Measurements from ENCODE around the gene LRP4.

Gene LRP4

DNA sequence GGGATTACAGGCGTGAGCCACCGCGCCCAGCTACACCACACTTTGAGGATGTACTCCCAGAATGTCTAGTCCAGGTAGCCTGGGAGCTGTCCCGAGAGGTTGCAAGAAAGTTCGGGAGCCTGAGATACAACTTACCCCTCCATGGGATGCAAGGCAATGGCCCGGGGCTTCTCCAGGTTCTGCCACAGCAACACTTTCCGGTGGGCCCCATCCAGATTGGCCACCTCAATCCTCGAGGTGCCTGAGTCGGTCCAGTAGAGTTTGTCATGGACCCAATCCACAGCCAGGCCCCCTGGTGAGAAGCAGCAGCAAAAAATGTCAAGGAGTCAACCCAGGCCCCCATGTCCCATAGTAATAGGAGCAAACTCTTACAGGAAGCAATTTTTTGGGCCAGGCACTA is 25.5 kb downstream of the LRP4 start:
- DNase-seq = no peak

DNA sequence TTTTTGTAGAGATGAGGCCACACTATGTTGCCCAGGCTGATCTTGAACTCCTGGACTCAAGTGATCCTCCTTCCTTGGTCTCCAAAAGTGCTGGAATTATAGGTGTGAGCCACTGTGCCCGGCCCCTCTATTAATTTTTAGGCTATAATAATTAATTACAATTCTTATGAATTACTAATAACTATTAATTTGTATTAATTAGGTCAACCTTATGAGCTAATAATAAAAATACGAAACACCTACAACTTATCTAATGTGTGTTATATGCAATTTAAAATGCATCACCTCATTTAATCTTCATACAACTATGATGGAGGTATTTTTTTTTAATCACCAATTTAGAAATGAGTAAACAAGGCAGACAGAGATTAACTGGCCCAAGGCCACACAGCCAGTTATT is 26.2 kb downstream of the LRP4 start:
- no peak for DNase-seq

DNA sequence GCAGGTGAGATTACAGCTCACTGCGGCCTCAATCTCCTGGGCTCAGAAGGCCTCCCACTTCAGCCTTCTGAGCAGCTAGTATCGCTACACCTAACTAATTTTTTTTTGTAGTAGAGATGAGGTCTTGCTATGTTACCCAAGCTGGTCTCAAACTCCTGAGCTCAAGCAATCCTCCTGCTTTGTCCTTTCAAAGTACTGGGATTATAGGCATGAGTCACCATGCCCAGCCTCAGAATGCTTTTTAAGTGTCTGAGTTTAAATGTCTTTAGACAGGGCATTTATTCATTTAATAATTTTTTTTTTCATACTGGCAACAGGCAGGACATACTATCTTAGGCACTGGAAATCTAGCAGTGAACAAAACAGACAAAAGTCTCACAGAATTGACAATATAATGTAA is 27.7 kb downstream of the LRP4 start:
- no peak for DNase-seq

DNA sequence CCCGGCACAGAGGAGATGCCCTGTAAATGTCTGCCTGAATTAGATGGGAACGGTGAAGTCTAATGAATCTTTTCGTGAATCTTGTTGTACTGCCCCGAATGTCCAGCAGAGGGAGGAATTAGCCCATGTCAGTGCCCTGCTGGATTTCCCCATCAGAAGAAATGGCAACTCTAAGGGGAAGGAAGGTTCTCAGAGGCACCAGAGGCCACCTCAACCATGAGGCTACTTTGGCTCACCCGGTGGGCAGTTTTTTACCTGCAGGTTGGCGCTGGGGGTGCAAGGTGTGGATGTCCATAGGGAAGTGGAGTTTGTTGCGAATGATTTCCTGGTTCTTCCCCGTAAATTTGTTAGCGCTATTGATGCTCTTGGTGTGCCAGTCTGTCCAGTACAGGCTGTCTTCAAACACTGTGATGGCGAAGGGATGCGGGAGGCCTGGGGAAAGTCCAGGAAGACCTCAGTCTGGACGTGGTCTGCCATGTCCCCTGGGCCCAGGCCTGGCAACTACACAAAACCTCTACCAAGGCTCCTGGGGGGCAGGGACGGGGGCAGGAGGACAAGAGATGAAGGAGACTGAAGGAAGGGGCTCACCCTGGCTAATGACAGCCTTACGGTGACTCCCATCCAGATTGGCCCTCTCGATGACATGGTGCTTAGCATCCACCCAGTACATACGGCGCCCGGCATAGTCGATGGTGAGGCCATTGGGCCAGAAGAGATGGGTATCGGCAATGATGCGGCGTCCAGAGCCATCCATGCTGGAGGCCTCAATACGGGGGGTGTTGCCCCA is 28.5 kb downstream of the LRP4 start:
- peak; percentile 77 to 82 for DNase-seq

DNA sequence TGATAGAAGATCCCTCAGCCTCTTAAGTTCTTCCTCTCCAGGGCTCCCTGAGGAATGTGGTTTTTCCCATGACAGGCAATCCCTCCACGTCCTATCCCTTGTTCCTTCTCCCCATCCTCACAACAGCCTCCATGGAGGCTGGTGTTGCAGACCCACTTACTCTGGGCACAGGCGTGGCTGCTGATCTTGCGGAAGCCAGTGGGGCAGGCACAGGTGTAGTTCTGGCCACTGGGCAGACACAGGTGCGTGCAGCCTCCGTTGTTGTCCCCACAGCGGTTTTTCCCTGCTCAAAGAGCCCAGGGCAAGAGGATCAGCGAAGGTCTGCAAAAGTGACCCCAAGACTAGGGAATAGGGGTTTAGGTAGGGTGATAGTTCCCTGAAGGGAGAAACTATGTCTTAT is 29.1 kb downstream of the LRP4 start:
- no peak for DNase-seq

DNA sequence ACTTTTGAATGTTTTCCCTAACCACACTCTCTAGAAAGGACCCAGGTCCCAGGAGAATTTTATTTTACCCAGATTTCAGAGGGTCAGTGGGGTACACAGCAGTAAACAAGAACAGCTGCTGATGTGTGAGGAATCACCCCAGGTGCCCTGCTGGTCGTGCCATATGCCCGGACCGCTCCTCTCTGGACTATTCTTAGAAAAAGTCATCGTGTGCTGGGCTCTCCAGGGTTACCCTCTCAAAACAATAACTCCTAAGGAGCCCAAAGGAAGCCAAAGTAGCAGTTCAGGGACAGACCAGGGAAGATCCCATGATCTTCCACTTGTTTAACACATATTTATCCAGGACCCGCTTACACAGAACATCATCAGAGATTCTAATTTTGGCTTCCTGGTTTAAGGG is 29.7 kb downstream of the LRP4 start:
- no peak for DNase-seq

DNA sequence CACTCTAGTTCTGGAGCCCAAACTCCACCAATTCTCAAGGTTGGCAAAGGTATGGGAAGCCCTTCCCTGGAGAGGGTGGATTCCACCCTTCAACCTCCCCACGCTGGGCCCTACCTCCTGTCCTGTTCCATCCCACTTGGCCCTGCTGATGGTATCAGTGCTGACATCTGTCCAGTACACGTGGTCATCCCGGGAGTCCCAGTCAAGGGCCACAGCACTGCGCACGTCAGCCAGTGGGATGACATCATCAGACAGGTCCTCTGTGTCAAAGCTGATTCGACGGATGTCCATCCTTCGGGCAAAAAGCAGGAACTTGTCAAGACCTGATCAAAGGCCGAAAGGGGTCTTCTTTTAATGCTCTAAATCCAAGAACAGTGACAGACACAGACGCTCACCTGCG is 32.1 kb downstream of the LRP4 start:
- no peak for DNase-seq

DNA sequence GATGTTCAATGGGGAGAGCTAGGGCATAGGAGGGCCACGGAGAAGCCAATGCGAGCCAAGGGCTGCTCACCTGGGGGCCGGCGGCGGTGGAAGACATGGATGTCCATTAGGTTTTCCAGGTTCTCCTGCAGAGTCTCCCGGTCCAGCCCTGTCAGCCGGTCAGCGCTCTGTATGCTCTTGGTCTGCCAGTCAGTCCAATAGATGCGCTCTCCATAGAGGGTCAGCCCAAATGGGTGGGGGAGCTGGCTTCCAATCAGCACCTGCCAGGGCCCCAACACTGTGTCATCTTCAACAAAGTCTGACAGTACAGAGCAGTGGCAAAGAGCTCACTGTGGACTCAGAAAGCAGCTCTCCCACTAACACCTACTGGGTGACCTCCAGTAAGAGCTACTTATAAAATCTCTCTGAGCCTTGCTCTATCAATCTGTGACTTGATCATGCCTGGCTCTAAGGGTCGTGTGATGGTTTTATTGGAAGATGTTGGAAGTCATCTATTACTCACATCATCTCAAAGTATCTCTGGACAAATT is 39.2 kb downstream of the LRP4 start:
- no peak for DNase-seq

DNA sequence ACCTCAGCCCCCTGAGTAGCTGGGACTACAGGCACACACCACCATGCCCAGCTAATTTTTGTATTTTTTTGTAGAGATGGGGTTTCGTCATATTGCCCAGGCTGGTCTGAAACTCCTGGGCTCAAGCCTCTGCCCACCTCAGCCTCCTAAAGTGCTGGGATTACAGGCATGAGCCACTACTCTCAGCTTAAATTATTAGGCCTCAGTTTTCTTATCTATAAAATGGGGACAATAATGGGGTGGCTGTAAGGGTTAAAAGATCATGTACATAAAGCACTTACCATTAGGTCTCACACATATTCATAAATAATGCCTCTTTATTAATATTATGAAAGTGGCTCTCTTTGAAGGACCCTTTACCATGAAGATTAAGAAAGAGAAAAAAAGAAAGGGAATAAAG is 40.8 kb downstream of the LRP4 start:
- no peak for DNase-seq

DNA sequence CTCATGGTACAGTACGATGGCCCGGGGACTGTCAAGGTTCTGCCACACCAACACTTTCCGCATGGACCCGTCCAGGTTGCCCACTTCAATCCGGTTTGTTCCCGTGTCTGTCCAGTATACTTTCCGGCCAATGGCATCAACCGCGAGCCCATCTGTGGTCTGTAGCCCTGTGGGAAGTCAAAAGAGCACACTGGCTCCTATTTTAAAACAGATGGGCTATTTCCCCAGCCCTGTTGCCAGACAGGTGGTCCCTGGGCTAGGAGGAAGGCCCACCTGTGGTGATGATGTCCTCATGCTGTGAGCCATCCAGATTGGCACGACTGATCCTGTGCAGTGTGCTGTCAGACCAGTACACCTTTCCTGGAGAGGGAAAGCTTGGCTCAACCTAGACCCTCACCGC is 41.9 kb downstream of the LRP4 start:
- DNase-seq = peak in 1 of 2 experiments; percentile 12

DNA sequence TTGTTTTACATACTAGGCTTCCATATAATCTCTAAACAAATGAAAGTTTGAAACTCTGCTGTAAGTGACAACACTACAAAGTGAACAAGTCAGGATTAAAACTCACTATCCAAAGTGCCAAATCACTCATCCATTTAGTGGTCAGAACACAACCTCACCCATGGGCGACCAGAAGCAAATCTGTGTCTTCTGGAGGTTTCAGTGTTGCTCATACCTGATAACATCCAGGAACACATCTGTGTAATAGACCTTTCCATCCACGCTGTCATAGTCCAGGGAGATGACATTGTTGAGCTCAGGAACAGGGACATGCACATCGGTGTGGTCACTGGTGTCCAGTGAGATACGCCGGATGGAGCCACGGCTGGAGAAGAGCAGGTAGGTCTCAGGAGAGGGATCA is 43.8 kb downstream of the LRP4 start:
- no peak for DNase-seq

DNA sequence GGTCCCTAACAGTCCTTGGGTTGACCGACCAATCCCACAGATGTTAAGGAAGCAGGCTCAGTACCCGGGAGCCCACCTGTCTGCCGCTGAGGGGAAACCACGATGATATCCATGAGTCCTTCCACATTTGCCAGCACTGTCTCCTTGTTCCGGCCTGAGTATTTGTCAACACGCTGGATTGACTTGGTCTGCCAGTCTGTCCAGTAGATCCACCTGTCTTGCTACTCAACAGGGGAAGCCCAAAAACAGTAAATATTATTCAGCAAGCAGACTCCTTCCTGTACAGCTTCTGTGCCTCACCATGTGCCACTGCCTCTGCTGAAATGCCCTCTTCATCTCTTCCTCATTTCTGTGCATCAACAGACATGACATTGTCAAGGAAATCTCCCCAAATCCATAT is 49.4 kb downstream of the LRP4 start:
- no peak for DNase-seq

DNA sequence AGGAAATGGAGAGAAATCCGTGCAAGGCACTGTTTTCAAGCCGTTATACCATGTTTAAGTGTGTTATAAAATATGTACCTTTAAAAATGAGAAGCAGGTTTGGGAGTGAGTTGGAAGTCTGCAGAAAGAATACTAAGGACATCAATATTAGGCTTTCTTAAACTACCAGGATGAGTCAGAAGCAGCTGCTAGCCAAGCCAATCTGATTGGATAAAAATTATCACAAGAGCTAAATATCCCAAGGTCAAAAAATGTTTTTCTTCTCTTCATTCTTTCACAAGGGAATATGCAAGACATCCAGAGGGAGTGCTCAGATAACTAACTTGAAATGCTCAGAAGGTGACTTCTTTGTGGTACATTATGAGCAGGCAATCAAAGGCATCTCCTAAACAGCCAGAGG is 53.0 kb downstream of the LRP4 start:
- no peak for DNase-seq

DNA sequence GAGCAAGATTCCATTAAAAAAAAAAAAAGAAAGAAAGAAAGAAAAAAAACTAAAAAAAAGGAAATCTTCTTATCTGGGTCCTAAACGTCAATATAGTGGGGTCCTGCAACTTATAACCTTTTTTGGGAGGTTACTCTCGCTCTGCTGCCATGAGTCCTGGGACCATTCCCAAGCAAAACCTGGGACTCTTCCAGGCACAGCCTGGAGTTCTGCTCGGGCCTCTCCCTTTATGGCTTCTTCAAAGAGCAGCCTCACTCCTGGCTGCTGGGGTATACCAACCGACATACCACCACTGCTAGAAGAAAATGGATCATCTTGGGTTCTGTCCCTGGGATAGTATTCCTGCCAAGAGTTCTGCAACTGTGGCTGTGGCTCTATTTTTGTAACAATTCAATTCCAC is 58.1 kb downstream of the LRP4 start:
- DNase-seq = no peak

DNA sequence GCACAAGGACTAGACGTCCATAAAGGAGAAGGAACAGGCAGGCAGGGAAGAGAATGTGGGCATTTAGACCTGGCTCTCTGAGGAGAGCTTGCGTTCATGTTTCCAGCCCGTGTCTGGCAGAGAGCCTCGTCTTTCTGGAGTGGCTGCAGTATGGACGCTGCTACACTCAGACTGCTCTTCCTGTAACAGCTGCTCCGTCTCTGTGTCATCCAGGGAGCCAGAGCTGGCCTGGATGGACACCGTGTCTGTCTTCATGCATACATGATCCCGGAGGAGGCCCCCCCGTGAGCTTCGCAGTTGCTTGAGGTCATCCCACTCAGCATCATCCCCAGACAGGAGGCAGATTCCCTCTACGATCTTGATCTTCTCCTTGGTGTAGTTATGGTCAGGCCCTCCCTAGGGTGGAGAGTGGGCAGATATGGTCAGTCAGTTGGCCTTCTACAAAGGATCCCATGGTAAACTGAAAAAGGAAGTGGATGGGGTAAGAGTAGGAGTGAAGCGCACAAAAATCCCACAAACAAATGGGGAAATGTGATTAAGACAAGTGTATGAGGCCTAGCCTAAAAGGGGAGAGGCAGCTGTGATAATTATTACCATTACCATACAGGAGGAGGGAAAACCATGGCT is 59.3 kb downstream of the LRP4 start:
- DNase-seq = no peak

DNA sequence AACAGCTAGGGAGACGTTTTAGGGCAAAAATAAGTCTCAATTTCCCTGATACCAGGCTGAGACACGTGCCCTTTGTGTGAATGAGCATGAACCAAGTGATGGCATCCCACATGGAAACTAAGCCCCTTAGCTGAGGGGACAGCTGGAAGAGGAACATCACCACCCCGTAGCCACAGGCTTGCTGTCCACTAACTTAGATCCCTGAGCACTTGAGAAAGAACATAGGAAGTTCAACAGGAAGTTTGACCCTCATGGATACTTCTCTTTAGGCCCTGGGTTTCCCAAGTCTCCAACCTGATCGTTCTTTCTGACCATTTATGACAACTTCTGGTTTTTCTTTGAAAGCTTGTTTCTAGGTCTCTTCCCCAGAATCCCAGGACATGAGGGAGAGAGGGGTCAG is 60.7 kb downstream of the LRP4 start:
- no peak for DNase-seq

DNA sequence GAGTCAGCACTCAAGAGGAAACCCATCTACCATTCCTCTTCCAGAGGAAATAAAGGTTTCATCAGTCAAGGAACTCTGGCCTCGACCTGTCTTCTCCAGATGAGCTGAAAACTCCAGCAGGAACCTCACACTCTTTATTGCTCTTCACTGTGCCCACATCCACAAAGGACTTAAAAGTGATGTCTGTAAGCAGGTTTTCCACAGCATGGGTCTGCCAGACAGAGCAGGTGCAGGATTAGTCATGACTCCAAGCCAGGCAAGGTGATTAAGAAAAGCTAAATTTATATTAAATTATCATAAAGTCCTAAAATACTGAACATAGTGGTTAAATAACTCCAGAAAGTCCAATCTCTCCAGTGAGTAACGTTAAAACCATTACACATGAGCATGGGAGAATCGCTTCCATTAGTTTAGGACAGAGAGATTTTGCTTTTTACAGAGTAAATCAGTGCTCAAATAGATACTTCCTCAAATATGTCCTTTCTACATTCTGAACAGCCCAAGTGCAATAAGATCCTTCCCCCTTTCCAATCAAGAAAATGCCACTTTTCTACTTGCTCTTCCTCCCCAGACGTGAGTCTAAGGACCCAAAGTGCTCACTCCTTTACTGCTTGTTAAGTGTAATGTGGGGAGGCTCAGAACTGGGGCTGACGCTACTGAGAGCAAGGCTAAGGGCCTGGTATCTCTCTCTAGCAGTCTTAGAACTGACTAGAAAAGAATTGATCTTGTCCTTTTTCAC is 61.6 kb downstream of the LRP4 start:
- DNase-seq = no peak

DNA sequence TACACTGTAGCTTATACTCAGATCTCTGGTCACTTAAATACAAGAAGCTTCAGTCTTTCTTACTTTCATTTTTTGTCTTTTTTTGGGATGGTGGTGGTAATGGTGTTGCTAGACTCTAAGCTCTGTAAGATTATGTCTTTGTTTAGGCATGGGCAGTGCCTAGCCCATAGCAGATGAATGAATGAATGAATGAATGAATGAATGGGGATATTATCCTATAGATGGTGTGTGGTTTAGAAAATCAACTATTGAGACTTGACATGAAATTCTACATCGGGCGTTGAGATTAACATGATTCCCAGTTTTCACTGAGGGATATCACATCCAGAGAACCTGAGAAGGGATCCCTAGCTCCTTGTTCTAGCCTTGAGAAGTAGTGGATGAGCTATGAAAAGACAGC is 62.5 kb downstream of the LRP4 start:
- no peak for DNase-seq

DNA sequence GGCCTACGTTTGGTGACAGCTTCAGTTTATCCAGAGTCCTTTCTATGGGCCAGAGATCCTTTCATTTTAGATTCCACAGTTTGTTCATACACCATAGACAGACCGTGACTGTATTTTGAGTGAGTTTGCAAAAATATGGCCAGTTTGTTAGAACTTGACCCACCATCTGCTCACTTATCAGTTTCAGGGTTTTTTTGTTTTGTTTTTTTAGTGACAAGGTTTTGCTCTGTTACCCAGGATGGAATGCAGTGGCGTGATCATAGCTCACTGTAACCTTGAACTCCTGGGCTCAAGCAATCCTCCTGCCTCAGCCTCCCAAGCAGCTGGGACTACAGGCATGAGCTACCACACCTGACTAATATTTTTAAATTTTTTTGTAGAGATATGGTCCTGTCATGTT is 63.2 kb downstream of the LRP4 start:
- no peak for DNase-seq

DNA sequence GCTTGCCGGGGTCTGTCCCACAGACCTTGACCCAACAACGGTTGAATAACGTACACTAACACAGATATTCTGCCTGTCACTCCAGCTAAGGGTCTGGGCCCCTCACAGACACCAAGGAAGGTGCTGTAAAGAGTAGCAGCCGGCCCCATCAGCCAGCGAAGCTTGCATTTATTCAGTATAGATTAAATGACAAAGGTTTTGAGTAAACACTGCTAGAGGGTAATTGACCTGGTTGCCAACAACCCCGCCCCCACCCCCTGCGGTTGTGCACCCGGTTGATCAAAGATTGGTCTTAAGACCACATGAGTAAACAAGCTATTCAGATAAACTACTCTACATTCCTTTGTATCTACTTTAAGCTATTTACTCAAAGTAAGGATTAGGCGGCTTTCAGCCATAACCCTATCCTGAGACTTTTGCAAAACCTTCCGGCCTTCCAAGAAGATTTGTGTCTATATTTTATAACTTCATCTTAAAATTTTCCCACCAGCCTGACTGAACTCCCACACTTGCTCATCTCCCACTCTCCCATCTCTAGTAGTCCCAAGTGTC is 67.4 kb downstream of the LRP4 start:
- DNase-seq = no peak

DNA sequence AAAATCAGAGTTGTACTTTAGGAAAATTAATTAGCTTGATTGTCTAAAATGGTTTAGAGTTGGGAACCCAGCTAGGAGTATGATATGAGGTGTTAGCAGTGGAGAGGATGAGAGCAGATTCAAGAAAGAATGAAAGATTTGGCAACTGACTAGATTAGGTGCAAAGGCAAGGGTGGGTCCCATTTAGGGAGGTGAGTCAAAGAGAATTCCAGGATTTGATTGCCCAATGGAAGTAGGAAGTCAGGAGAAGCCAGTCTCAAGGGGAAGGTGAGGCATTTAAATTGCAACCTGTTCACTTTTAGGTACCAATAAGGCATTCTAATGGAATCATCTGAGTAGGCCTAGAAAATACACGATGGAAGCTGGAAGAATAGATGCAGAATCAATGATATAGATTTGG is 68.7 kb downstream of the LRP4 start:
- no peak for DNase-seq

DNA sequence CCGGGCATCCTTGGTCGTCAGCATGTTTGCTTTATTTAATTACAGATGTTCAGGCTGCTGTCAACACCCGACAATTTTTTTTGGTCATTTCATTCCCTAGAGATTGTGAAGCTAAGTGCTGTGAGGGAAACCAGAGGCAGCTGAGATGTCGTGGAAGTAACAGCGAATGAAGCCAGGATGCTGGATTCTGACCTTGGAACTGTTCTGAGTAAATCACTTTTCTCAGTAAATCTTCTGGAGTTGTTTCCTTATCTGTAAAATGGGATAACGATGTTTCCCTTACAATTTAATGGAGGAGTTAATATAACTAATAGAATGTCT is 71.9 kb downstream of the LRP4 start:
- DNase-seq = no peak

DNA sequence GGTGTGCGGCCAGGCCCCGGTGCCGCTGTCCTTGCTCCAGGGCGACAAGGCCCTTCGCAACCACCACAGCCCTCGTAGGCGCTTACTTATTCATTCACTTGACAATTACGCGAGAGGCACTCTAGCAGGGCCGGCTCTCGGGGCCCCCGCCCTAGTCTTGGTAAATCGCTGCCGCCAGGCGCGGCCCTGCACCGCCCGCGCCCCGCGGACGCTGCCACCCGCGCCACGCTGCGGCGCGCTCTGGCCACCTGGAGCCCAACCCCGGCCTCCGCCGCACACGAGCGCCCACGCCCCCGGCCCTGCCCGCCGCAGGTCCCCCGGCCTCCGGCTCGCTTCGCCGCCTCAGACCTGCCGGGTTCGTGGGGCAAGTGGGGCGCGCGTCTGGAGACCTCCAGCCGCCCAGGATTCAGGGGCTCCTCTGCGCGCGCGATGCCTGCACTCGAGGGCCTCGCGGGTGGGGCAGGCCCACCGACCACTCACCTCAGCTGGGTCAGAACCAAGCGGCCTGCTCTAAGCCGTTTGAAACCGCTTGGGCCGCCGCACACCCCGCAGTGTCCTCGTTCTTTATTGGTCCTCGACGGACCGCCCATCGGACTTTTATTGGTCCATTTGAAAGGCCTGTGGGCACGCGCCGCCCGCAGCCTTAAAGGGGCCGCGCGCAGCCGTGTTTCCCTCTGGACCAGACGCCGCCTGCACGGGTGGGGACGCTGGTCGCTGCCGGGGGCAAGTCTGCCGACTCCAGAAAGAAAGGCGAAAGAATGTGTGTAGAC is 72.4 kb downstream of the LRP4 start, which contains the start of gene CKAP5:
Gene CKAP5 (minus strand): TSS at position 541 of the 770 bp plus-strand sequence. CDS start 25,049 bp downstream, outside the sequence.
- DNase-seq = peak; percentile 91 to 96
